ENCODE measurements around the gene HMG20B.
A peak's percentile ranks its signal among the peaks of the same experiment; 100 is the strongest.

Gene HMG20B

GRCh38 chr19:3601021-3601420, 28.3 kb downstream of the HMG20B start:
- TF ChIP-seq CTCF (IDR thresholded peaks at IDR 0.05; ENCODE audit: insufficient read depth, missing control alignments): no peak
- no peak for FAIRE-seq
- DNase-seq (ENCODE audit: insufficient read length, low spot score): no peak

- no peak for FAIRE-seq
- TF ChIP-seq CTCF (IDR thresholded peaks at IDR 0.05; ENCODE audit: insufficient read depth, missing control alignments): no peak
- no peak for DNase-seq (ENCODE audit: insufficient read length, low spot score)
Observed at GRCh38 chr19:3603121-3603811, 30.5 kb downstream of the HMG20B start.

GRCh38 chr19:3604227-3604986, 31.7 kb downstream of the HMG20B start:
- TF ChIP-seq CTCF (IDR thresholded peaks at IDR 0.05; ENCODE audit: insufficient read depth, missing control alignments): no peak
- no peak for DNase-seq (ENCODE audit: insufficient read length, low spot score)
- no peak for FAIRE-seq

GRCh38 chr19:3604987-3605343, 32.2 kb downstream of the HMG20B start:
- no peak for TF ChIP-seq CTCF (IDR thresholded peaks at IDR 0.05; ENCODE audit: insufficient read depth, missing control alignments)
- no peak for FAIRE-seq
- no peak for DNase-seq (ENCODE audit: insufficient read length, low spot score)

- no peak for DNase-seq (ENCODE audit: insufficient read length, low spot score)
- no peak for TF ChIP-seq CTCF (IDR thresholded peaks at IDR 0.05; ENCODE audit: insufficient read depth, missing control alignments)
- FAIRE-seq: no peak
Observed at GRCh38 chr19:3605361-3605760, 32.6 kb downstream of the HMG20B start.

- FAIRE-seq: no peak
- no peak for DNase-seq (ENCODE audit: insufficient read length, low spot score)
- no peak for TF ChIP-seq CTCF (IDR thresholded peaks at IDR 0.05; ENCODE audit: insufficient read depth, missing control alignments)
Observed at GRCh38 chr19:3605770-3606169, 33.0 kb downstream of the HMG20B start.

- no peak for TF ChIP-seq CTCF (IDR thresholded peaks at IDR 0.05; ENCODE audit: insufficient read depth, missing control alignments)
- DNase-seq (ENCODE audit: insufficient read length, low spot score) (peak; percentile 64), FAIRE-seq (no peak)
Observed at GRCh38 chr19:3606174-3606689, 33.5 kb downstream of the HMG20B start.
